Transverse colon (tissue), 4 donors: ENCODE measurements around the gene EFNA5. TPM values are rescaled to one million over a fixed set of nuclear protein-coding genes. Genes with fewer than 3 reads are reported as not detected.

Experiments
- DNase-seq: peaks from one replicate; pipeline ENCODE4 v3.0.0-alpha.2; 2019
- H3K27ac ChIP-seq, 4 donors: fragments of 200-600 bp; sonication (generic); 2 replicates each; pipeline ENCODE4 v1.5.1; 2016 to 2018; ENCODE audit warnings: inconsistent platforms in 4 of 4
- H3K27me3 ChIP-seq: fragments of 200-600 bp; sonication (generic); 2 replicates; pipeline ENCODE4 v1.5.1; 2017; ENCODE audit warnings: inconsistent platforms
- H3K36me3 ChIP-seq, 4 donors: fragments of 200-600 bp; sonication (generic); 2 replicates each; pipeline ENCODE4 v1.5.1; 2017 to 2019; ENCODE audit warnings: inconsistent platforms in 4 of 4
- H3K4me1 ChIP-seq, 4 donors: fragments of 200-600 bp; sonication (generic); 2 replicates each; pipeline ENCODE4 v1.5.1; 2017 to 2020; ENCODE audit warnings: inconsistent platforms in 4 of 4
- H3K4me3 ChIP-seq, 4 donors: fragments of 200-600 bp; sonication (generic); 1 replicate in 1 of 4; 2 replicates in 3 of 4; pipeline versions ENCODE4 v1.5.1 to v1.6.1; 2017 to 2019; ENCODE audit warnings: inconsistent platforms in 4 of 4
- H3K9me3 ChIP-seq, 2 donors: fragments of 200-600 bp; sonication (generic); 2 replicates each; pipeline ENCODE4 v1.5.1; 2017 to 2019; ENCODE audit warnings: inconsistent platforms in 2 of 2
- CTCF ChIP-seq, 5 experiments: fragments of 200-600 bp in 3 of 5; fragments of 450-650 bp in 2 of 5; sonication (generic) in 3 of 5; IDR thresholded peaks; 1 replicate in 2 of 5; 2 replicates in 3 of 5; pipeline ENCODE4 v1.5.1; 2016 to 2017; ENCODE audit warnings: antibody characterized with exemption in 5 of 5, inconsistent platforms in 3 of 5, mild to moderate bottlenecking in 2 of 5, moderate library complexity in 1 of 5
- EP300 ChIP-seq: sonication (generic); formaldehyde crosslinking; IDR thresholded peaks from one replicate; pipeline ENCODE4 v1.6.1; 2017; ENCODE audit warnings: antibody characterized with exemption, low read depth
- POLR2A ChIP-seq: fragments of 450-650 bp; IDR thresholded peaks from one replicate; pipeline ENCODE4 v1.6.1; 2016; ENCODE audit warnings: antibody characterized with exemption, mild to moderate bottlenecking, moderate library complexity
- POLR2AphosphoS5 ChIP-seq, 3 donors: sonication (generic); formaldehyde crosslinking; IDR thresholded peaks; one replicate each; pipeline ENCODE4 v1.6.1; 2016; ENCODE audit warnings: antibody characterized with exemption in 3 of 3
- WGBS, 2 donors: methylation state at CpG; one replicate each; pipeline ENCODE4 v1.1.5; 2018; ENCODE audit warnings: low coverage in 1 of 2; 5-methylcytosine and 5-hydroxymethylcytosine counted together
- in situ Hi-C, 4 donors: fragments of 200-750 bp; cut with MboI; loops; one replicate each; pipeline versions ENCODE4 v1.15.0 to v1.15.1; 2017; ENCODE audit warnings: low sequenced_read_pairs in 3 of 4, low pct_ligation_motif_present in 1 of 4, low pct_unique_long_range_greater_than_20kb in 1 of 4
- intact Hi-C: fragments of 100-400 bp; cut with DNase I; formaldehyde crosslinking; loops from one replicate; pipeline ENCODE4 v1.15.1; 2023; ENCODE audit warnings: low total_unique reads
- total RNA-seq, 4 donors: library from RNA; depleted of rRNA; stranded (reverse); fragments of >200 nt; gene quantifications; one replicate each; pipeline ENCODE4 v1.1.0, GENCODE V29; 2016

The EFNA5 gene
- total RNA-seq, 4 donors from 2014 or later = 1.5 to 18.2 (median 12.1) TPM

DNA sequence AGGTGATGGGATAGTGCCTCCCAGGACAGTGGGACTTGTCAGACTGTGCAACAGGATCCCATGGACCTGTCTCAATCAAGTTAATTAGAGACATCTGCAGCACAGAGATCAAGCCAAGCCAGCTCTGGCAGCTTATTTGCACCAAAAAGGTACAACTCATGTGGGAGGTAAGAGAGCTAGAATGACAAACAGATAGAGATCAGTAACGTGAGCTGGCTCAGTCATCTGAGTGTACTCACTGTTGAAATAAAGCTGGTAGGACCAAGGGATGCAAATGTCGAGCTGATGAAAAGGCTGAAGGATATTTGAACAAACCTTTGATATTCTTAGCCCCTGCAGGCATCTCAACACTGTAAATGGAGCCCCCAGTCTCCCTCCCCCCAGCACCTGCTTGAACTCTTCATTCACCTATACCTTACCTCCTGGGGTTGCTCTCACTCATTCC, 198.1 kb downstream of the EFNA5 start:
- H3K9me3 ChIP-seq = no peaks in the 10 kb centered on the region
- no peak for DNase-seq
- in situ Hi-C loops (no loop called here), intact Hi-C loops (no loop called here)
- 73 to 82% methylated on average over 2 of the region's 2 CpGs for WGBS, 2 donors
- no peaks in the 10 kb centered on the region for H3K27me3 ChIP-seq
- no peak overlapping the region for H3K27ac ChIP-seq
- H3K4me1 ChIP-seq = peaks cover 5 to 32% (median 19%) of the 10 kb centered on the region in 4 donors
- H3K4me3 ChIP-seq = no peak overlapping the region
- TF ChIP-seq CTCF (IDR thresholded peaks at IDR 0.05) = no peak
- no peak for TF ChIP-seq POLR2A
- TF ChIP-seq POLR2AphosphoS5 (IDR thresholded peaks at IDR 0.05) = no peak
- TF ChIP-seq EP300 = no peak
- no peaks in the 10 kb centered on the region for H3K36me3 ChIP-seq

DNA sequence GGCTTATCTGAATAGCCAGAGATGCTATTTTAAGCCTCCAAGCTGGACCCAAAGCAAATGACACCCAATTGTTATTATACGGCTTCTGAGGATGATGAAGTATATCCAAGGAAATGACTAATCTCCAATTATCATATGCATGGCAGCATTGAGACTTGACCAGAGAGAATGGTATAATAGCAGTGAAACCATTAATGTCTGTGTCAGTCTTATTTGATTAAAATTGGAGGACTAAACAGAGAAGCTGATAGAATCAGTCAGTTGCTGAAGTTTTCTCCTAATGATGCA, 200.5 kb downstream of the EFNA5 start:
- DNase-seq = no peak
- intact Hi-C loops = no loop called here
- in situ Hi-C loops = no loop called here
- WGBS, 2 donors = 29 to 77% methylated on average over 1 of the region's 1 CpG
- TF ChIP-seq EP300 (no peak), POLR2A (no peak)
- Histone ChIP-seq H3K27ac (no peak overlapping the region), H3K4me3 (no peak overlapping the region), H3K27me3 (no peaks in the 10 kb centered on the region), H3K4me1 (peaks cover 5 to 17% (median 14%) of the 10 kb centered on the region in 4 donors), H3K9me3 (no peaks in the 10 kb centered on the region), H3K36me3 (no peaks in the 10 kb centered on the region)

- H3K4me1 ChIP-seq = peaks cover 5 to 14% (median 11%) of the 10 kb centered on the region in 4 donors
- TF ChIP-seq EP300 = no peak
- no peak for TF ChIP-seq POLR2A
- no peak for TF ChIP-seq POLR2AphosphoS5 (IDR thresholded peaks at IDR 0.05)
- TF ChIP-seq CTCF (IDR thresholded peaks at IDR 0.05) = no peak
- H3K9me3 ChIP-seq = no peaks in the 10 kb centered on the region
- intact Hi-C loops (no loop called here), in situ Hi-C loops (no loop called here)
- WGBS, 2 donors = 64 to 72% methylated on average over 5 of the region's 5 CpGs
- H3K36me3 ChIP-seq = no peaks in the 10 kb centered on the region
- peak overlapping the region in 1 of 4 donors; percentile 6 for H3K27ac ChIP-seq
- no peak for DNase-seq
- H3K4me3 ChIP-seq = no peak overlapping the region
- H3K27me3 ChIP-seq = no peaks in the 10 kb centered on the region
These were observed 201.0 kb downstream of the EFNA5 start for GRCh38 chr5:107469485-107470294.

GRCh38 chr5:107469064-107469463, 201.7 kb downstream of the EFNA5 start:
- WGBS, 2 donors = 75 to 89% methylated on average over 2 of the region's 2 CpGs
- in situ Hi-C loops (no loop called here), intact Hi-C loops (no loop called here)
- H3K4me1 ChIP-seq = peaks cover 5 to 14% (median 8%) of the 10 kb centered on the region in 4 donors
- TF ChIP-seq POLR2AphosphoS5 (IDR thresholded peaks at IDR 0.05) = no peak
- no peak overlapping the region for H3K4me3 ChIP-seq
- no peaks in the 10 kb centered on the region for H3K9me3 ChIP-seq
- DNase-seq = no peak
- no peaks in the 10 kb centered on the region for H3K27me3 ChIP-seq
- peak overlapping the region in 1 of 4 donors; percentile 6 for H3K27ac ChIP-seq
- no peaks in the 10 kb centered on the region for H3K36me3 ChIP-seq

DNA sequence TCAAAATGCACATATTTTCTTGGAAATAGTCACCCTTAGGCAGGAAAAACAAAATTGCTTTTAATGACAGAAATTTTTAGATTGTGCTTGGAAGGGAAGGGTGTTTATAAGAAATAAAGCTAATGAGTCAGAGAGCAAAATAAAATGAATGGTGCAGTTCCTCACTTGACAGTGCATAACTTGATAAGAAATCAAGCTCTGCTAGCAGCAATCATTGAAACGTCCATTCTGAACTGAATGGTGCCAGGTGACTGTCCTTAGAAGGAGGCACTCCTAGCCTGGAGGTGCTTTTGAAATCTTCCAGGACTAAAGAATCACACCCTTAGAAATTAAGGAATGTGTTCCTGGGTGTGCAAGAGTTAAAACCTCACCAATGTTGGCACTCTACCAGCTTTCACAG, 202.5 kb downstream of the EFNA5 start:
- intact Hi-C loops = no loop called here
- DNase-seq = no peak
- in situ Hi-C loops = no loop called here
- Histone ChIP-seq H3K27me3 (no peaks in the 10 kb centered on the region), H3K36me3 (no peaks in the 10 kb centered on the region), H3K4me1 (peaks cover 5 to 14% (median 8%) of the 10 kb centered on the region in 4 donors), H3K9me3 (no peaks in the 10 kb centered on the region), H3K27ac (peak overlapping the region in 1 of 4 donors; percentile 6), H3K4me3 (no peak overlapping the region)
- TF ChIP-seq POLR2AphosphoS5 (IDR thresholded peaks at IDR 0.05) (no peak), EP300 (no peak), POLR2A (no peak), CTCF (IDR thresholded peaks at IDR 0.05) (no peak)
- 38 to 50% methylated on average over 1 of the region's 1 CpG for WGBS, 2 donors
